CD4-positive, CD25-positive, alpha-beta regulatory T cell (primary cell): ENCODE data around the gene TMEM259. TPM values are rescaled to one million over a fixed set of nuclear protein-coding genes. Genes with fewer than 3 reads are reported as not detected.

Source experiments
- ATAC-seq, 2 donors: fragments of 150-1000 bp; cut with Tn5 transposase; one replicate each; pipeline ENCODE4 v1.10.0; 2021; ENCODE audit warnings: low read depth in 2 of 2, moderate number of reproducible peaks in 2 of 2, moderate library complexity in 1 of 2
- DNase-seq, 3 donors: peaks; one replicate each; pipeline versions ENCODE4 v3.0.0 to v3.0.0-alpha.2; 2012 to 2022; ENCODE audit warnings: mixed read lengths in 1 of 3
- H3K27ac ChIP-seq: one replicate; pipeline ENCODE4 v1.7.0; 2013; ENCODE audit warnings: mild to moderate bottlenecking, low read length; ENCODE audit not compliant: insufficient read depth, poor library complexity, severe bottlenecking
- H3K27me3 ChIP-seq: one replicate; pipeline ENCODE4 v1.7.0; 2013; ENCODE audit warnings: low read length; ENCODE audit not compliant: control insufficient read depth, insufficient read depth
- H3K36me3 ChIP-seq: one replicate; pipeline ENCODE4 v1.7.0; 2013; ENCODE audit warnings: mild to moderate bottlenecking, low read length, moderate library complexity; ENCODE audit not compliant: control insufficient read depth, insufficient read depth
- H3K4me1 ChIP-seq: 2 replicates; pipeline ENCODE4 v1.7.0; 2013; ENCODE audit warnings: mild to moderate bottlenecking, low read length; ENCODE audit not compliant: insufficient read depth, control insufficient read depth, poor library complexity, severe bottlenecking
- H3K4me3 ChIP-seq: one replicate; pipeline ENCODE4 v1.7.0; 2013; ENCODE audit warnings: low read depth, mild to moderate bottlenecking, low read length, moderate library complexity
- H3K9me3 ChIP-seq, 2 experiments: 1 replicate in 1 of 2; 2 replicates in 1 of 2; pipeline ENCODE4 v1.7.0; 2013; ENCODE audit warnings: low read length in 2 of 2, mild to moderate bottlenecking in 1 of 2, moderate library complexity in 1 of 2; ENCODE audit not compliant: control insufficient read depth in 2 of 2
- H3K27ac Mint-ChIP-seq, 3 donors: one replicate each; pipeline ENCODE4 v1.8.0; 2020 to 2022; ENCODE audit warnings: mild to moderate bottlenecking in 3 of 3, mixed read lengths in 3 of 3, moderate library complexity in 2 of 3
- H3K27me3 Mint-ChIP-seq: one replicate; pipeline ENCODE4 v1.8.0; 2022; ENCODE audit warnings: mild to moderate bottlenecking, mixed read lengths
- H3K36me3 Mint-ChIP-seq: one replicate; pipeline ENCODE4 v1.8.0; 2020; ENCODE audit warnings: mixed read lengths
- H3K4me1 Mint-ChIP-seq, 4 donors: one replicate each; pipeline ENCODE4 v1.8.0; 2020 to 2022; ENCODE audit warnings: mixed read lengths in 4 of 4, mild to moderate bottlenecking in 1 of 4
- H3K4me3 Mint-ChIP-seq, 4 donors: one replicate each; pipeline ENCODE4 v1.8.0; 2020 to 2022; ENCODE audit warnings: mild to moderate bottlenecking in 4 of 4, mixed read lengths in 4 of 4, moderate library complexity in 3 of 4
- H3K9me3 Mint-ChIP-seq, 7 donors: one replicate each; pipeline ENCODE4 v1.8.0; 2020 to 2022; ENCODE audit warnings: mixed read lengths in 7 of 7, mild to moderate bottlenecking in 3 of 7, moderate library complexity in 2 of 7
- polyA plus RNA-seq, 4 donors: library from polyadenylated mRNA; unstranded; fragments of 300-500 nt; fragmentation: Illumina TruSeq; gene quantifications; one replicate each; pipeline ENCODE4 v1.2.3, GENCODE V29; 2021
- total RNA-seq: library from RNA; stranded (reverse); gene quantifications from one replicate; pipeline ENCODE4 v1.2.3, GENCODE V29; 2022

Gene TMEM259
- total and polyA plus RNA-seq, 5 donors from 2014 or later: 51.6 to 339 (median 55.1) TPM

DNA sequence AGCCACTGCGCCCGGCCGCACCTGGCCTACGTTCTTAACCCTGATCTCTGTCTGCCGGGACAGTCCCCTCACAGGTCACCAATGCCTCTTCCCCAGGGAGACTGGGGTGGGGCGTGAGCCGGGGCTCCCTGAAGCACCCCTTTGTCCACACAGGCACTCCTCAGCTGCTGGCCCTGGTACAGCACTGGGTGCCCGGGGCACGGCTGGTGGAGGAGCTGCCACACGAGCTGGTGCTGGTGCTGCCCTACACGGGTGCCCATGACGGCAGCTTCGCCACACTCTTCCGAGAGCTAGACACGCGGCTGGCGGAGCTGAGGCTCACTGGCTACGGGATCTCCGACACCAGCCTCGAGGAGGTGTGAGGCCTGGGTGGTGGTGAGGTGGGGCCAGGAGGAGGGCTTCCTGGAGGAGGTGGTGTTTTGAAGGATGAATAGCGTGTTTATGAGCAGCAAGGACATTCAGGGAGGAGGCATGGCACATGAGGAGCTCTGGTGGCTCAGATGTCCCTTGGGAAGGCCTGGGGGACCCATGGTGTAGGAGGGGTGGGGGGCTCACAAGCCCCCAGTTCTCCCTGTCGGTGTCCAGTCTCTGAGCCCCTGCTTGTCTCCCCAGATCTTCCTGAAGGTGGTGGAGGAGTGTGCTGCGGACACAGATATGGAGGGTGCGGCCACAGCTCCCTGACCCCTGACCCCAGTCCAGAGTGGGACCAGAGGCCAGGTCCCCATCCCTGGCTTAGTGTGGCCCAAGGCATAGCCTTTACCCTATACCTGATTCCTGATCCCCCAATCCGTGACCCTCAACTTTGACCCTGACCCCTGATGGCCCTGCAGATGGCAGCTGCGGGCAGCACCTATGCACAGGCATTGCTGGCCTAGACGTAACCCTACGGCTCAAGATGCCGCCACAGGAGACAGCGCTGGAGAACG lies 32.5 kb upstream of the TMEM259 start:
- Mint-ChIP-seq H3K27ac (peak overlapping the region in 1 of 3 donors; percentile 87), H3K27me3 (no peaks in the 10 kb centered on the region), H3K4me3 (no peak overlapping the region), H3K9me3 (peaks cover 0 to 3% (median 0%) of the 10 kb centered on the region in 7 donors), H3K4me1 (peaks cover 5 to 32% (median 18%) of the 10 kb centered on the region in 4 donors), H3K36me3 (peaks cover 15% of the 10 kb centered on the region)
- Histone ChIP-seq H3K27me3 (no peaks in the 10 kb centered on the region), H3K36me3 (no peaks in the 10 kb centered on the region), H3K9me3 (no peaks in the 10 kb centered on the region), H3K27ac (no peak overlapping the region), H3K4me3 (no peak overlapping the region), H3K4me1 (peaks cover 12% of the 10 kb centered on the region)
- DNase-seq: no peak
- ATAC-seq: no peak

- ATAC-seq (no peak), DNase-seq (no peak)
- Histone ChIP-seq H3K27ac (no peak overlapping the region), H3K9me3 (no peaks in the 10 kb centered on the region), H3K27me3 (no peaks in the 10 kb centered on the region), H3K36me3 (no peaks in the 10 kb centered on the region), H3K4me1 (peaks cover 4% of the 10 kb centered on the region), H3K4me3 (no peak overlapping the region)
- H3K9me3 Mint-ChIP-seq: peaks cover 0 to 2% (median 0%) of the 10 kb centered on the region in 7 donors
- no peaks in the 10 kb centered on the region for H3K27me3 Mint-ChIP-seq
- H3K27ac Mint-ChIP-seq: peak overlapping the region in 1 of 3 donors; percentile 87
- no peak overlapping the region for H3K4me3 Mint-ChIP-seq
- H3K4me1 Mint-ChIP-seq: peaks cover 4 to 23% (median 9%) of the 10 kb centered on the region in 4 donors
- peaks cover 13% of the 10 kb centered on the region for H3K36me3 Mint-ChIP-seq
These were observed 31.5 kb upstream of the TMEM259 start for GRCh38 chr19:1052349-1052975.

- Mint-ChIP-seq H3K4me1 (peaks cover 0 to 16% (median 4%) of the 10 kb centered on the region in 4 donors), H3K4me3 (no peak overlapping the region), H3K27me3 (no peaks in the 10 kb centered on the region), H3K27ac (peak overlapping the region in 1 of 3 donors; percentile 54), H3K36me3 (peaks cover 7% of the 10 kb centered on the region), H3K9me3 (no peaks in the 10 kb centered on the region)
- H3K27me3 ChIP-seq: no peaks in the 10 kb centered on the region
- H3K36me3 ChIP-seq: no peaks in the 10 kb centered on the region
- DNase-seq: no peak
- no peak for ATAC-seq
- no peaks in the 10 kb centered on the region for H3K9me3 ChIP-seq
- no peak overlapping the region for H3K27ac ChIP-seq
- peaks cover 6% of the 10 kb centered on the region for H3K4me1 ChIP-seq
- no peak overlapping the region for H3K4me3 ChIP-seq
These were observed 30.9 kb upstream of the TMEM259 start for GRCh38 chr19:1051791-1052190.

GRCh38 chr19:1050989-1051788 lies 30.3 kb upstream of the TMEM259 start:
- Mint-ChIP-seq H3K4me1 (peaks cover 0 to 12% (median 2%) of the 10 kb centered on the region in 4 donors), H3K27me3 (no peaks in the 10 kb centered on the region), H3K4me3 (no peak overlapping the region), H3K27ac (peak overlapping the region in 1 of 3 donors; percentile 54), H3K36me3 (peaks cover under 1% of the 10 kb centered on the region), H3K9me3 (no peaks in the 10 kb centered on the region)
- ATAC-seq (no peak), DNase-seq (no peak)
- no peak overlapping the region for H3K4me3 ChIP-seq
- H3K27me3 ChIP-seq: no peaks in the 10 kb centered on the region
- H3K9me3 ChIP-seq: no peaks in the 10 kb centered on the region
- H3K4me1 ChIP-seq: peaks cover 6% of the 10 kb centered on the region
- no peak overlapping the region for H3K27ac ChIP-seq
- H3K36me3 ChIP-seq: no peaks in the 10 kb centered on the region

DNA sequence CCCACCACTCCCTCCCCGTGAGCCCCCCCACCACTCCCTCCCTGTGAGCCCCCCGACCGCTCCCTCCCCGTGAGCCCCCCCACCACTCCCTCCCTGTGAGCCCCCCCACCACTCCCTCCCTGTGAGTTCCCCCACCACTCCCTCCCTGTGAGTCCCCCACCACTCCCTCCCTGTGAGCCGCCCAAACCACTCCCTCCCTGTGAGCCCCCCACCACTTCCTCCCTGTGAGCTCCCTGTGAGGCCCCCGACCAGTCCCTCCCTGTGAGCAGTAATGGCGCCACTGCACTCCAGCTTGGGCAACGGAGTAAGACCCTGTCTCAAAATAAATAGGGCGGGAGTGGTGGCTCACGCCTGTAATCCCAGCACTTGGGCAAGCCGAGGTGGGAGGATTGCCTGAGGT lies 28.9 kb upstream of the TMEM259 start:
- H3K36me3 Mint-ChIP-seq: peaks cover 3% of the 10 kb centered on the region
- Histone ChIP-seq H3K4me3 (no peak overlapping the region), H3K27me3 (no peaks in the 10 kb centered on the region), H3K4me1 (peaks cover 6% of the 10 kb centered on the region), H3K27ac (no peak overlapping the region), H3K36me3 (no peaks in the 10 kb centered on the region), H3K9me3 (no peaks in the 10 kb centered on the region)
- H3K27ac Mint-ChIP-seq: no peak overlapping the region
- peaks cover 0 to 2% (median 0%) of the 10 kb centered on the region in 7 donors for H3K9me3 Mint-ChIP-seq
- peaks cover 5 to 17% (median 6%) of the 10 kb centered on the region in 4 donors for H3K4me1 Mint-ChIP-seq
- H3K4me3 Mint-ChIP-seq: no peak overlapping the region
- no peaks in the 10 kb centered on the region for H3K27me3 Mint-ChIP-seq
- ATAC-seq (no peak), DNase-seq (no peak)

GRCh38 chr19:1049106-1049505 lies 28.2 kb upstream of the TMEM259 start:
- H3K27me3 ChIP-seq: no peaks in the 10 kb centered on the region
- no peak for ATAC-seq
- peaks cover 6% of the 10 kb centered on the region for H3K4me1 ChIP-seq
- no peaks in the 10 kb centered on the region for H3K36me3 ChIP-seq
- no peak for DNase-seq
- peaks cover 5 to 17% (median 6%) of the 10 kb centered on the region in 4 donors for H3K4me1 Mint-ChIP-seq
- H3K36me3 Mint-ChIP-seq: peaks cover 3% of the 10 kb centered on the region
- H3K9me3 Mint-ChIP-seq: peaks cover 0 to 2% (median 0%) of the 10 kb centered on the region in 7 donors
- H3K4me3 Mint-ChIP-seq: no peak overlapping the region
- H3K4me3 ChIP-seq: no peak overlapping the region
- H3K9me3 ChIP-seq: no peaks in the 10 kb centered on the region
- no peak overlapping the region for H3K27ac ChIP-seq
- no peaks in the 10 kb centered on the region for H3K27me3 Mint-ChIP-seq
- no peak overlapping the region for H3K27ac Mint-ChIP-seq

- H3K9me3 ChIP-seq: no peaks in the 10 kb centered on the region
- Mint-ChIP-seq H3K4me1 (peaks cover 4 to 9% (median 6%) of the 10 kb centered on the region in 4 donors), H3K9me3 (peaks cover 0 to 2% (median 0%) of the 10 kb centered on the region in 7 donors), H3K27ac (no peak overlapping the region), H3K36me3 (peaks cover 3% of the 10 kb centered on the region), H3K4me3 (no peak overlapping the region), H3K27me3 (no peaks in the 10 kb centered on the region)
- no peaks in the 10 kb centered on the region for H3K36me3 ChIP-seq
- H3K27me3 ChIP-seq: no peaks in the 10 kb centered on the region
- H3K4me1 ChIP-seq: peaks cover 6% of the 10 kb centered on the region
- ATAC-seq (no peak), DNase-seq (no peak)
- no peak overlapping the region for H3K27ac ChIP-seq
- H3K4me3 ChIP-seq: no peak overlapping the region
These were observed 26.8 kb upstream of the TMEM259 start for GRCh38 chr19:1047696-1048147.
